ENCODE measurements around the gene RNF175.

RNF175 gene

GRCh38 chr4:153789741-153790499, 30.1 kb upstream of the RNF175 start:
- peak; percentile 42 for DNase-seq (ENCODE audit: low spot score)
- TF ChIP-seq CTCF (IDR thresholded peaks at IDR 0.05; ENCODE audit: extremely low read depth, missing control alignments): no peak

GRCh38 chr4:153788413-153789276, 28.8 kb upstream of the RNF175 start, which contains the start of gene SFRP2:
Gene SFRP2, minus strand, starts transcription at chr4:153789083. Its CDS starts 248 bp downstream, at chr4:153788835.
- TF ChIP-seq CTCF (IDR thresholded peaks at IDR 0.05; ENCODE audit: extremely low read depth, missing control alignments): no peak
- DNase-seq (ENCODE audit: low spot score): no peak

GRCh38 chr4:153788051-153788412, 28.2 kb upstream of the RNF175 start:
- TF ChIP-seq CTCF (IDR thresholded peaks at IDR 0.05; ENCODE audit: extremely low read depth, missing control alignments): no peak
- DNase-seq (ENCODE audit: low spot score): no peak

- no peak for TF ChIP-seq CTCF (IDR thresholded peaks at IDR 0.05; ENCODE audit: extremely low read depth, missing control alignments)
- no peak for DNase-seq (ENCODE audit: low spot score)
Observed at GRCh38 chr4:153787575-153787974, 27.8 kb upstream of the RNF175 start.

GRCh38 chr4:153787061-153787560, 27.3 kb upstream of the RNF175 start:
- no peak for TF ChIP-seq CTCF (IDR thresholded peaks at IDR 0.05; ENCODE audit: extremely low read depth, missing control alignments)

GRCh38 chr4:153785910-153786721, 26.3 kb upstream of the RNF175 start:
- DNase-seq (ENCODE audit: low spot score): no peak
- peak; percentile 35 for TF ChIP-seq CTCF (IDR thresholded peaks at IDR 0.05; ENCODE audit: extremely low read depth, missing control alignments)

More at GRCh38 chr4:153787061-153787560, 27.3 kb upstream of the RNF175 start:
- no peak for DNase-seq (ENCODE audit: low spot score)

Measured in GM20000 (cell line).